Caki2 (cell line): Measurements from ENCODE around the gene MACO1. TPM values are rescaled to one million over a fixed set of nuclear protein-coding genes. Genes with fewer than 3 reads are reported as not detected.
"Not testable (repeated sequence)": the region's sequence is repeated elsewhere in the genome, so short reads cannot be mapped to it uniquely, and the experiment has no call there.

Experiments used
- DNase-seq: peaks from one replicate; pipeline ENCODE4 v3.0.0-alpha.2; 2015; ENCODE audit warnings: low read depth
- in situ Hi-C: cut with HindIII; loops from 2 replicates; pipeline ENCODE4 v1.10.0; 2016; ENCODE audit warnings: low sequenced_read_pairs, low pct_unique_long_range_greater_than_20kb, mixed read lengths
- total RNA-seq: library from RNA; depleted of rRNA; stranded (reverse); fragments of >200 nt; shearing (Covaris generic); gene quantifications from 2 replicates; pipeline ENCODE4 v1.2.3, GENCODE V29; 2014; ENCODE audit warnings: low replicate concordance

Gene MACO1
- total RNA-seq, 1 experiment from 2014 or later, result 12.0 TPM

- in situ Hi-C loops, result no loop called here
Observed at GRCh38 chr1:25504706-25505595, 74.3 kb downstream of the MACO1 start.

GRCh38 chr1:25505656-25506385 lies 75.1 kb downstream of the MACO1 start:
- DNase-seq, result no peak
- in situ Hi-C loops, result no loop called here

More at GRCh38 chr1:25504706-25505595, 74.3 kb downstream of the MACO1 start:
- DNase-seq, result no peak

GRCh38 chr1:25506566-25507463 lies 76.1 kb downstream of the MACO1 start:
- in situ Hi-C loops, DNase-seq: not testable (repeated sequence)

GRCh38 chr1:25513666-25514065 lies 83.0 kb downstream of the MACO1 start:
- in situ Hi-C loops, result no loop called here
- no peak for DNase-seq

- DNase-seq, result no peak
- in situ Hi-C loops, result no loop called here
Observed at GRCh38 chr1:25515033-25515432, 84.3 kb downstream of the MACO1 start.

GRCh38 chr1:25516686-25517085 lies 86.0 kb downstream of the MACO1 start:
- in situ Hi-C loops, result no loop called here
- no peak for DNase-seq

GRCh38 chr1:25517476-25518394 lies 87.0 kb downstream of the MACO1 start:
- in situ Hi-C loops, result no loop called here
- no peak for DNase-seq

GRCh38 chr1:25519624-25520023 lies 88.9 kb downstream of the MACO1 start:
- no peak for DNase-seq
- in situ Hi-C loops, result no loop called here

GRCh38 chr1:25520446-25521061 lies 89.9 kb downstream of the MACO1 start:
- no peak for DNase-seq
- in situ Hi-C loops, result no loop called here

GRCh38 chr1:25522031-25522655 lies 91.4 kb downstream of the MACO1 start:
- DNase-seq, result no peak
- in situ Hi-C loops, result no loop called here

GRCh38 chr1:25523542-25523941 lies 92.8 kb downstream of the MACO1 start:
- in situ Hi-C loops, result no loop called here
- no peak for DNase-seq

- no peak for DNase-seq
- in situ Hi-C loops, result no loop called here
Observed at GRCh38 chr1:25524568-25525360, 94.1 kb downstream of the MACO1 start.

- in situ Hi-C loops, result no loop called here
- no peak for DNase-seq
Observed at GRCh38 chr1:25525361-25525688, 94.6 kb downstream of the MACO1 start.

- no peak for DNase-seq
- in situ Hi-C loops, result no loop called here
Observed at GRCh38 chr1:25526753-25527152, 96.1 kb downstream of the MACO1 start.

GRCh38 chr1:25527226-25527846 lies 96.6 kb downstream of the MACO1 start:
- in situ Hi-C loops, result no loop called here
- no peak for DNase-seq
